ENCODE data around the gene WAC.
A peak's percentile ranks its signal among the peaks of the same experiment; 100 is the strongest.
"Not testable (repeated sequence)": the region's sequence is repeated elsewhere in the genome, so short reads cannot be mapped to it uniquely, and the experiment has no call there.

Gene WAC

DNA sequence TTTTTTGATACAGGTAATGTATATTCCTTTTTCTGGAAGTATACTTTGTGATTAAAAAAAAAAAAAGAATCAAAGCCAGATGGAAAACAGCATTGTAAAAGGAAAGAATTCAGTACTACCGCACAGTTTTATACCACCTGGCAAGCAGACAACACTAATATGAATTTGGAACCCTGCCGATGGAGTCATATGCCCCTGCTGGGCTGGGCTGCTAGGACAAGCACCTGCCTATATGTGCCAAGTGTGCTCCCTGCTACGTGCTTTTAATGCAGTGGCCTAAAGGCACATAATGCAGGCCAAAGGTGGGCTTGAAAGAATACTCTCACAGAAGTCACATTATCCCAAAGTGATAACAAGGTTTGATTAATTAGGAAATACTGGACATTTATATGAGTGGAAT is 29.8 kb upstream of the WAC start:
- Histone ChIP-seq H3K4me1 (ENCODE audit: insufficient read depth, low read length) (0 out of 2 replicates have a peak, but pooled peaks cover 5% of the 10 kb centered on the region), H3K27ac (ENCODE audit: low read depth, low read length) (no peak overlapping the region), H3K9ac (ENCODE audit: low read depth, low read length) (no peak overlapping the region), H3K36me3 (ENCODE audit: insufficient read depth, low read length) (no peaks in the 10 kb centered on the region), H3K9me3 (ENCODE audit: insufficient read depth, low read depth, low read length) (no peaks in the 10 kb centered on the region), H3K27me3 (ENCODE audit: insufficient read depth, low read length) (no peaks in the 10 kb centered on the region), H3K4me3 (ENCODE audit: low read length) (no peak overlapping the region)
- 86% methylated on average over 3 of the region's 3 CpGs for WGBS

DNA sequence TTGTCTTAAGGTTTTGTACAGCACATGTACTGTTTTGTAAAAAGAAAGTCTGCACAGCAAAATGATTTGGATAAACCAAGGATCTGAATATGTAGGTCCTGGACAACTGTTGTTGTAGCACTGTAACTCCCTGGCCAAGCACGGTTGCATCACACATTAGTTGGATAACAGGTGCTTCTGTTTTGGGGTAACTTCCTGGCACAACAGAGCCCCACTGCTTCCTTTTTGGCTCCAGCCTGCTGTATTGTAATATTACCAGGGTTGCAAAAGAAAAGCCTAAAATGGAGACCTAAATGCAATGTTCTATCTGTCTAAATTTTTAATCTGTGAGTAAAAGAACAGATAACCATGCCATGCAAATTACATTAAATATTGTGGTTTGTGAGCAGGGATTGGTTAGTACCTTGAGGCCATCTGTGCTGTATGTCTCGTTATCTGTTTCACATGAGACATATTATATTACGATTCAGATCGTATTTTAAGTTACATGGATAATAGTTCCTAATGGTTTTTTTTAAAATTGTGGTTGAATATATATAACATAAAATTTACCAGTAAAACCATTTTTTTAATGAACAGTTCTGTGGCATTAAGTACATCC is 27.5 kb upstream of the WAC start:
- no peak overlapping the region for H3K27ac ChIP-seq (ENCODE audit: low read depth, low read length)
- H3K9ac ChIP-seq (ENCODE audit: low read depth, low read length) = no peak overlapping the region
- H3K36me3 ChIP-seq (ENCODE audit: insufficient read depth, low read length) = no peaks in the 10 kb centered on the region
- 98% methylated on average over 2 of the region's 4 CpGs for WGBS
- H3K4me3 ChIP-seq (ENCODE audit: low read length) = no peak overlapping the region
- H3K9me3 ChIP-seq (ENCODE audit: insufficient read depth, low read depth, low read length) = no peaks in the 10 kb centered on the region
- H3K27me3 ChIP-seq (ENCODE audit: insufficient read depth, low read length) = no peaks in the 10 kb centered on the region
- H3K4me1 ChIP-seq (ENCODE audit: insufficient read depth, low read length) = no peaks in the 10 kb centered on the region

DNA sequence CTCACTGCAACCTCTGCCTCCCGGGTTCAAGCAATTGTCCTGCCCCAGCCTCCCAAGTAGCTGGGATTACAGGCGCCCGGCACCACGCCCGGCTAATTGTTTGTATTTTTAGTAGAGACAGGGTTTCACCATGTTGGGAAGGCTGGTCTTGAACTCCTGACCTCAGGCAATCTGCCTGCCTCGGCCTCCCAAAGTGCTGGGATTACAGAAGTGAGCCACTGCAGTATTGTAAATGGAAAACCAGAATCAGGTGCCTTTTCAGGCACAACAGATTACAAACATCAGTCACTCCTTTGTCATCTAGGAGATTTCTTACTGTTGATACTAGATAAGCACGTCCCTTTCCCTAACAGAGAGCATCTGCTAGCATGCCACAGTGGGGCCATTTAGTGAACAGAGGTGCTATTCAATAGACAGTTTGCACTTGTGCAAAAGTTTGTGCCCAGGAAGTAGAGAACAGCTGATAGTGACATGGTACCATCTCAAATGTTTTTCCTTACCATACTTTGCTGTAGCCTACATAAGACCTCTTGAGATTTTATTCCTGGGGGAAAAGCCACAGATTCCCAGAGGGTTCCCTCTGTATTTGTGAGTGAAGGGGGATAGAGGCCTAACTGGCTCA is 24.5 kb upstream of the WAC start:
- Histone ChIP-seq H3K9me3 (ENCODE audit: insufficient read depth, low read depth, low read length) (no peaks in the 10 kb centered on the region), H3K4me3 (ENCODE audit: low read length) (no peak overlapping the region), H3K9ac (ENCODE audit: low read depth, low read length) (no peak overlapping the region), H3K27me3 (ENCODE audit: insufficient read depth, low read length) (no peaks in the 10 kb centered on the region), H3K4me1 (ENCODE audit: insufficient read depth, low read length) (no peaks in the 10 kb centered on the region), H3K36me3 (ENCODE audit: insufficient read depth, low read length) (no peaks in the 10 kb centered on the region), H3K27ac (ENCODE audit: low read depth, low read length) (no peak overlapping the region)
- 95% methylated on average over 7 of the region's 7 CpGs for WGBS

DNA sequence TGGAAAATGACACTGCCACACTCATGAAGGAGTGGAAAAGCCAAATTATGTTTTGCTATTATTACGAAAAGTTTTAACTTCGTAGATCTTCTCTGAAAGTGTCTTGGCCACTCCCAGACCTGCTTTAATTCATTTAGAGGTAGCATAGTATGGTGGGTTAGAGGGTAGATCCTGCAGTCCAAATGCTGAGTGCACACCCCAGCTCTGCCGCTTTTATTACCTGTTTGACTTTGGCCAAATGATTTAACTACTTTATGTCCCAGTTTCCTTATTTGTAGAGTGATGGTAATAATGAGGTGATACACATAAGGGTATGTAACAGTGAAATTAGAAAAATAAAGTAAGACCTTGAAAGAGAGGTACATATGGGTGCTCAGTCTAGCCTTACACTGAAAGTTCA is 23.6 kb upstream of the WAC start:
- Histone ChIP-seq H3K36me3 (ENCODE audit: insufficient read depth, low read length) (no peaks in the 10 kb centered on the region), H3K27me3 (ENCODE audit: insufficient read depth, low read length) (no peaks in the 10 kb centered on the region), H3K4me1 (ENCODE audit: insufficient read depth, low read length) (no peaks in the 10 kb centered on the region), H3K4me3 (ENCODE audit: low read length) (no peak overlapping the region), H3K9me3 (ENCODE audit: insufficient read depth, low read depth, low read length) (no peaks in the 10 kb centered on the region), H3K27ac (ENCODE audit: low read depth, low read length) (no peak overlapping the region), H3K9ac (ENCODE audit: low read depth, low read length) (no peak overlapping the region)
- WGBS = 97% methylated on average over 3 of the region's 3 CpGs

DNA sequence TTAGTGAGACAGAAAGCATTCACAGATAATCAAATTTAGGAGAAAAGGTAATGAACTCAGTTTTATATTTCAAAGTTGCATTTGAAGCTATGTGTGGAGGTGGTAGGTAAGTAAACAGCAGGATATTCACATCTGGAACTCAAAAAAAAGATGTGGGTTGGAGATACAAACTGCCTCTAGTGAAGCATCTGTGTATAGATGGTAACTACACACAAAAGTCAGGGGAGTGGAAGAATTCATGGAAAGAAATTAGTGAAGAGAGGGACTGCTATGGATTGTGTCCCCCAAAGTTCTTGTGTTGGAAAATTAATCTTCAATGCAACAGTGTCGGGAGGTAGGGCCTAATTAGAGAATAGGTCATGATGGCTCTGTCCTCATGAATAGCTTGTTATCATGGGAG is 18.3 kb upstream of the WAC start:
- H3K9me3 ChIP-seq (ENCODE audit: insufficient read depth, low read depth, low read length) = no peaks in the 10 kb centered on the region
- H3K27me3 ChIP-seq (ENCODE audit: insufficient read depth, low read length) = no peaks in the 10 kb centered on the region
- H3K4me1 ChIP-seq (ENCODE audit: insufficient read depth, low read length) = 0 out of 2 replicates have a peak, but pooled peaks cover 7% of the 10 kb centered on the region
- H3K36me3 ChIP-seq (ENCODE audit: insufficient read depth, low read length) = no peaks in the 10 kb centered on the region
- H3K9ac ChIP-seq (ENCODE audit: low read depth, low read length) = no peak overlapping the region
- WGBS = 82% methylated on average over 1 of the region's 1 CpG
- H3K4me3 ChIP-seq (ENCODE audit: low read length) = no peak overlapping the region
- H3K27ac ChIP-seq (ENCODE audit: low read depth, low read length) = no peak overlapping the region

DNA sequence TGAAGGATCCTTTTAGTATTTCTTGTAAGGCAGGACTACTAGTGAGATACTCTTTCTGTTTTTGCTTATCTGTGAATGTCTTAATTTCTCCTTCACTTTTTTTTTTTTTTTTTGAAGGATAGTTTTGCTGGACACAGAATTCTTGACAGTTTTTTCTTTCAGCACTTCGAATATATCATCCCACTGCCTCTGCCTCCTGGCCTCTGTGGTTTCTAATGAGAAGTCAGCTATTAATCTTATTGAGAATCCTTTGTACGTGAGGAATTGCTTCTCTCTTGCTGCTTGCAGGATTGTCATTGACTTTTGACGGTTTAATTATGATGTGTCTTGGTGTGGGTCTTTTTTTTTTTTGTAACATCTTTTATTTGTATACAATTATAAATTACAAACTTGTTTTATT is 12.6 kb upstream of the WAC start:
- 100% methylated on average over 1 of the region's 3 CpGs for WGBS
- peaks cover 13% of the 10 kb centered on the region; the same call in 1 of the 2 replicates for H3K9me3 ChIP-seq (ENCODE audit: insufficient read depth, low read depth, low read length)
- H3K9ac ChIP-seq (ENCODE audit: low read depth, low read length) = no peak overlapping the region
- no peak overlapping the region for H3K27ac ChIP-seq (ENCODE audit: low read depth, low read length)
- H3K4me1 ChIP-seq (ENCODE audit: insufficient read depth, low read length) = no peaks in the 10 kb centered on the region
- H3K4me3 ChIP-seq (ENCODE audit: low read length) = no peak overlapping the region
- H3K27me3 ChIP-seq (ENCODE audit: insufficient read depth, low read length) = no peaks in the 10 kb centered on the region
- H3K36me3 ChIP-seq (ENCODE audit: insufficient read depth, low read length) = peaks cover 15% of the 10 kb centered on the region

DNA sequence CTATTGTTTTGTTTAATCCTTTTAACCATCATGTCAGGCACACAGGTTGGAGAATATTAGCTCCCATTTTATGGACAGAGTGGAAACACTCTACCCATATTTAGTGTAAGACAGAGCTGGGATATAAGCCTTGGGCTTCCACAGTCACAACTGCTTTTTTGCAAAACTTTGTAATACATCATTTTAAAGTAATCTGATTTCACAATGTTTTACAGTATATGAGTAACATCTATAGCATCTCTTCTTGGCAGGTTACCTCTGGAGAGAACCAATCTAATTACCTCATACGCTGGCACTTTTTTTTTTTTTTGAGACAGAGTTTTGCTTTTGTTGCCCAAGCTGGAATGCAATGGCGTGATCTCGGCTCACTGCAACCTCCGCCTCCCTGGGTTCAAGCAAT is 12.1 kb upstream of the WAC start:
- not testable (repeated sequence) for H3K27me3 ChIP-seq (ENCODE audit: insufficient read depth, low read length); H3K4me3 ChIP-seq (ENCODE audit: low read length); H3K9ac ChIP-seq (ENCODE audit: low read depth, low read length); H3K4me1 ChIP-seq (ENCODE audit: insufficient read depth, low read length); H3K27ac ChIP-seq (ENCODE audit: low read depth, low read length)
- H3K36me3 ChIP-seq (ENCODE audit: insufficient read depth, low read length) = peaks cover 19% of the 10 kb centered on the region
- WGBS = 94% methylated on average over 4 of the region's 4 CpGs
- peaks cover 13% of the 10 kb centered on the region; the same call in 1 of the 2 replicates for H3K9me3 ChIP-seq (ENCODE audit: insufficient read depth, low read depth, low read length)

DNA sequence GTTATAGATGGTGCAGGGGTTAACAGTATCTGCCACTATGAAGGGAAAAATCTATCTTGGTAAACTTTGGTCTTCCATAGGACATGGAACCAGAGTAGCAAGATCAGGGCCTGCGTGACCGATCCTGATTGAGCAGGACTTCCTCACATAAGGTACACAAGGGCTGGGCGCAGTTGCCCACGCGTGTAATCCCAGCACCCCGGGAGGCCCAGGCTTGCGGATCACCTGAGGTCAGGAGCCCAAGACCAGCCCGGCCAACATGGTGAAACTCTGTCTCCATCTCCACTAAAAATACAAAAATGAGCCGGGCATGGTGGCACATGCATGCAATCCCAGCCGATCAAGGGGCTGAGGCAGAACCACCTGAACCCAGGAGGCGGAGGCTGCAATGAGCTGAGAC is 11.0 kb upstream of the WAC start:
- H3K36me3 ChIP-seq (ENCODE audit: insufficient read depth, low read length) = peaks cover 21% of the 10 kb centered on the region

DNA sequence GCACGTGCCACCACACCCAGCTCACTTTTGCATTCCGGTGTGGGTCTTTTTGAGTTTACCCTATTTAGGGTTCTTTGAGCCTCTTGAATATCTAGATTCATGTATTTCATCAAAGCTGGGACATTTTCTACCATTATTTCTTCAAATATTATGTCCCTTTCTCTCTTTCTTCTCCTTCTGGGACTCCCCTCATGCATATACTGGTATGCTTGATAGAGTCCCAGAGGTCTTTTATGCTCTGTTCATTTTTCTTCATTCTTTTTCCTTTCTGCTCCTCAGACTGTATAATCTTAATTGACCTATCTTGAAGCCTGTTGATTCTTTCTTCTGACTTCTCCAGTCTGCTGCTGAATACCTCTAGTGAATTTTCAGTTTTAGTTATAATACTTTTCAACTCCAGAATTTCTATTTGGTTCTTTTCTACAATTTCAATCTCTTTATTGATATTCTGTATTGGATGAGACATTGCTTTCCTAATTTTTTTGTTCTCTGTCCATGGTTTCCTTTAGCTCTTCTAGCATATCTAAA is 9.1 kb upstream of the WAC start:
- peaks cover 21% of the 10 kb centered on the region for H3K36me3 ChIP-seq (ENCODE audit: insufficient read depth, low read length)
- H3K9ac ChIP-seq (ENCODE audit: low read depth, low read length) = no peak overlapping the region
- no peak overlapping the region for H3K4me3 ChIP-seq (ENCODE audit: low read length)
- no peaks in the 10 kb centered on the region for H3K4me1 ChIP-seq (ENCODE audit: insufficient read depth, low read length)
- no peak overlapping the region for H3K27ac ChIP-seq (ENCODE audit: low read depth, low read length)
- no peaks in the 10 kb centered on the region for H3K27me3 ChIP-seq (ENCODE audit: insufficient read depth, low read length)
- peaks cover 13% of the 10 kb centered on the region; the same call in 1 of the 2 replicates for H3K9me3 ChIP-seq (ENCODE audit: insufficient read depth, low read depth, low read length)
- 100% methylated on average over 2 of the region's 2 CpGs for WGBS

More for the DNA sequence above, 11.0 kb upstream of the WAC start:
- 97% methylated on average over 11 of the region's 11 CpGs for WGBS
- not testable (repeated sequence) for H3K9ac ChIP-seq (ENCODE audit: low read depth, low read length); H3K4me3 ChIP-seq (ENCODE audit: low read length); H3K27me3 ChIP-seq (ENCODE audit: insufficient read depth, low read length); H3K27ac ChIP-seq (ENCODE audit: low read depth, low read length); H3K4me1 ChIP-seq (ENCODE audit: insufficient read depth, low read length)
- H3K9me3 ChIP-seq (ENCODE audit: insufficient read depth, low read depth, low read length) = peaks cover 13% of the 10 kb centered on the region; the same call in 1 of the 2 replicates

DNA sequence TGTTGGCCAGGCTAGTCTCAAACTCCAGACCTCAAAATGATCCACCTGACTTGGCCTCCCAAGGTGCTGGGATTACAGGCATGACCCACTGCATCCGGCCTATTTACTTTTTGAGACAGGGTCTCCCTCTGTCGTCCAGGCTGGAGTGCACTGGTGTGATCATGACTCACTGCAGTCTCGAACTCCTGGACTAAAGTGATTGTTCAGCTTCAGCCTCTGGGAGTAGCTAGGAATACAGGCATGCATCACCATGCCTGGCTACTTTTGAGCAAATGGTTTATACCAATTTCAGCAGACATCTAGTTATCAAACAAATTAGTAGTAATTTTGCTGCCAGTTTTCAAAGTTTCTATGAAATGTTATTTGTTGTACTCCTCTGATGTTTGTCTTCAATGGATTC is 2.2 kb upstream of the WAC start:
- H3K9ac ChIP-seq (ENCODE audit: low read depth, low read length) = no peak overlapping the region
- H3K4me3 ChIP-seq (ENCODE audit: low read length) = no peak overlapping the region
- H3K36me3 ChIP-seq (ENCODE audit: insufficient read depth, low read length) = peaks cover 21% of the 10 kb centered on the region
- no peaks in the 10 kb centered on the region for H3K27me3 ChIP-seq (ENCODE audit: insufficient read depth, low read length)
- no peak overlapping the region for H3K27ac ChIP-seq (ENCODE audit: low read depth, low read length)
- H3K9me3 ChIP-seq (ENCODE audit: insufficient read depth, low read depth, low read length) = no peaks in the 10 kb centered on the region
- WGBS = 85% methylated on average over 3 of the region's 3 CpGs
- peaks cover 18% of the 10 kb centered on the region for H3K4me1 ChIP-seq (ENCODE audit: insufficient read depth, low read length)

DNA sequence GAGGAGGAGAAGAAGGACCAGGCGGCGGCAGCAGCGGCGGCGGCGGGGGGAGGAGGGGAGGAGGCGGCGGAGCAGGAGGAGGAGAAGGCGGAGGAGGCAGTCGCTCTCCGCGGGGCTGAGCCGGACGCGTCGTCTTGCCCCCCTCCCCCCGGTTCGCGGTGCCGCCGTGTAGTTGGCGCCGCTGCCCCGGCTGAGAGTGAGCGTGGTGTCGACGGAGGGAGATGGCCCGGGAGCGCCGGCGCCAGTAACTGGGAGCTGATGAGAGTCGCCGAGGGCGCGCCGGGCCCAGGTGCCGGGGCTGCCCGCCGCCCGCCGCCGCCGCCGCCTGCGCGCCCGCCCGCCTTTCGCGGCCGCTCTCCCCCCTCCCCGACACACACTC is 257 bp downstream of the WAC start:
- peak overlapping the region; percentile 100 for H3K27ac ChIP-seq (ENCODE audit: low read depth, low read length)
- no peaks in the 10 kb centered on the region for H3K27me3 ChIP-seq (ENCODE audit: insufficient read depth, low read length)
- peak overlapping the region; percentile 82 for H3K4me3 ChIP-seq (ENCODE audit: low read length)
- WGBS = 2% methylated on average over 36 of the region's 52 CpGs
- H3K36me3 ChIP-seq (ENCODE audit: insufficient read depth, low read length) = peaks cover 42% of the 10 kb centered on the region
- H3K9me3 ChIP-seq (ENCODE audit: insufficient read depth, low read depth, low read length) = no peaks in the 10 kb centered on the region
- H3K4me1 ChIP-seq (ENCODE audit: insufficient read depth, low read length) = peaks cover 18% of the 10 kb centered on the region
- peak overlapping the region; percentile 99 for H3K9ac ChIP-seq (ENCODE audit: low read depth, low read length)
